ENCODE results near the gene RPEL1.

- no peak for TF ChIP-seq CTCF (IDR thresholded peaks at IDR 0.05; ENCODE audit: control extremely low read depth in 1 of 3, insufficient read depth in 1 of 3, low read depth in 1 of 3, low read length in 3 of 3)
- peak; percentile 33; the same call in 1 of the 2 replicates for TF ChIP-seq GABPA (IDR thresholded peaks at IDR 0.05; ENCODE audit: borderline replicate concordance, insufficient read depth, low read length)
- no peak for TF ChIP-seq CREB1 (IDR thresholded peaks at IDR 0.05)
- TF ChIP-seq EP300 (IDR thresholded peaks at IDR 0.05; ENCODE audit: borderline replicate concordance in 1 of 2, low read depth in 2 of 2, low read length in 2 of 2), result no peak
- no peak for TF ChIP-seq CHD1 (IDR thresholded peaks at IDR 0.05; ENCODE audit: low read depth, low read length)
Measured at GRCh38 chr10:103265717-103266329, 20.1 kb downstream of the RPEL1 start.
